ENCODE results near the gene PAN2.

DNA sequence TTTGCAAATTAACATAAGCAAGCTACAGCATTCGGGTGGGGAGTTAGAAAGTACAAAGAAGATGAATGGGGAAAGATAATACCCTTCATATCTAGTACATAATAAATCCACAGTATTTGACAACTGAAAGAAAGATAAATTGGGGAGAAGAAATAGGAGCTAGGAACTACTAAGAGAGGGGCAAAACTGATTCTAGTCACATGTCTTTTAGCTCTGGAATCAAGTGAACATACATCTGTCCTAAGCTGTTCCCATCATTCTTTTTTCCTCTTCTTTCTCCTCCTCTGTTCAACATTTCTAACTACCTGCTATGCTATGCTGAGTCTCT is 44.2 kb upstream of the PAN2 start:
- TF ChIP-seq TAF1 (IDR thresholded peaks at IDR 0.05; ENCODE audit: borderline replicate concordance, low read depth, low read length) (no peak), POLR2A (IDR thresholded peaks at IDR 0.05; ENCODE audit: low read depth, low read length) (no peak)

Measured in GM12892 (cell line).